Measurements from ENCODE around the gene HSPA12A. TPM values are rescaled to one million over a fixed set of nuclear protein-coding genes. Genes with fewer than 3 reads are reported as not detected.

The HSPA12A gene
- polyA plus RNA-seq, 2 of the 4 experiments (the other 2 are of a cell fraction): 16.9 to 17.0 TPM

- no peak overlapping the region for H3K27ac ChIP-seq
- no peak overlapping the region for H3K4me3 ChIP-seq
- FAIRE-seq (no peak), DNase-seq (ENCODE audit: low read depth in 1 of 2, low spot score in 1 of 2) (no peak), ATAC-seq (no peak)
- ChIA-PET POLR2A (no interaction called here), CTCF (interaction anchor here (0.7 to 15.8 kb wide), 6 partner anchors 7 to 542 kb away, joined by 3 to 277 read pairs (median 3); no protein-coding TSS in a partner anchor)
- no peaks in the 10 kb centered on the region for H3K9me3 ChIP-seq
- H3K4me2 ChIP-seq: no peak overlapping the region
- peaks cover 7% of the 10 kb centered on the region for H3K4me1 ChIP-seq
- no peak for TF ChIP-seq HOXB13 (CRISPR knock-in tag; IDR thresholded peaks at IDR 0.05; ENCODE audit: low read depth)
- no peak for TF ChIP-seq PHF8 (IDR thresholded peaks at IDR 0.05; ENCODE audit: borderline replicate concordance, low read depth)
- WGBS (ENCODE audit: missing lambda C conversion rate): 91% methylated on average over 32 of the region's 32 CpGs
Measured at GRCh38 chr10:116674901-116675423, 67.4 kb downstream of the HSPA12A start.

GRCh38 chr10:116673866-116674265 is 68.5 kb downstream of the HSPA12A start:
- DNase-seq (ENCODE audit: low read depth in 1 of 2, low spot score in 1 of 2) (no peak), ATAC-seq (no peak), FAIRE-seq (no peak)
- ChIA-PET CTCF (interaction anchor here (1.1 to 15.8 kb wide), 4 partner anchors 8 to 116 kb away, joined by 3 to 277 read pairs (median 4); no protein-coding TSS in a partner anchor), POLR2A (no interaction called here)
- TF ChIP-seq FOSB (CRISPR knock-in tag; IDR thresholded peaks at IDR 0.05): no peak
- TF ChIP-seq HOXA7 (CRISPR knock-in tag; IDR thresholded peaks at IDR 0.05): no peak
- no peak for TF ChIP-seq ELK1 (IDR thresholded peaks at IDR 0.05; ENCODE audit: low read depth, low read length)
- TF ChIP-seq POLR2A (IDR thresholded peaks at IDR 0.05; ENCODE audit: low read length): no peak
- TF ChIP-seq GATA3 (IDR thresholded peaks at IDR 0.05; ENCODE audit: borderline replicate concordance): no peak
- no peak for TF ChIP-seq ZSCAN20 (CRISPR knock-in tag; IDR thresholded peaks at IDR 0.05)
- TF ChIP-seq CEBPB (IDR thresholded peaks at IDR 0.05): no peak
- TF ChIP-seq CBX8 (IDR thresholded peaks at IDR 0.05): no peak
- TF ChIP-seq SMC3 (IDR thresholded peaks at IDR 0.05): no peak
- no peak for TF ChIP-seq MAX (IDR thresholded peaks at IDR 0.05)
- no peak for TF ChIP-seq ZC3H11A (IDR thresholded peaks at IDR 0.05)
- TF ChIP-seq EP300 (IDR thresholded peaks at IDR 0.05): no peak
- no peak for TF ChIP-seq HMGXB4 (CRISPR knock-in tag; IDR thresholded peaks at IDR 0.05; ENCODE audit: borderline replicate concordance)
- TF ChIP-seq HOXB5 (CRISPR knock-in tag; IDR thresholded peaks at IDR 0.05): no peak
- no peak for TF ChIP-seq HDAC2 (IDR thresholded peaks at IDR 0.05)
- no peak for TF ChIP-seq EHF (CRISPR knock-in tag; IDR thresholded peaks at IDR 0.05)
- no peak for TF ChIP-seq RAD21 (conservative IDR thresholded peaks at IDR 0.05 in 1 of 2, IDR thresholded peaks at IDR 0.05 in 1 of 2)
- no peak for TF ChIP-seq PBX3 (IDR thresholded peaks at IDR 0.05)
- TF ChIP-seq E2F6 (IDR thresholded peaks at IDR 0.05; ENCODE audit: borderline replicate concordance, low read depth): no peak
- Histone ChIP-seq H3K4me2 (no peak overlapping the region), H3K4me3 (no peak overlapping the region), H3K4me1 (peaks cover 7% of the 10 kb centered on the region), H3K9me3 (no peaks in the 10 kb centered on the region), H3K27ac (no peak overlapping the region)
- 90% methylated on average over 2 of the region's 2 CpGs for WGBS (ENCODE audit: missing lambda C conversion rate)
